Liver (tissue), 3 donors: ENCODE results near the gene AGBL4.

ENCODE experiments used
- ATF3 ChIP-seq: IDR thresholded peaks from 2 replicates; pipeline ENCODE4 v1.6.1; 2016; ENCODE audit warnings: antibody characterized with exemption
- FOXA1 ChIP-seq: IDR thresholded peaks from 2 replicates; pipeline ENCODE4 v1.6.1; 2016; ENCODE audit warnings: antibody characterized with exemption
- GABPA ChIP-seq, 2 donors: IDR thresholded peaks in 1 of 2; conservative IDR thresholded peaks in 1 of 2; 2 replicates each; pipeline ENCODE4 v1.6.1; 2016; ENCODE audit warnings: antibody characterized with exemption in 2 of 2, mild to moderate bottlenecking in 1 of 2, moderate library complexity in 1 of 2
- HNF4G ChIP-seq: IDR thresholded peaks from 2 replicates; pipeline ENCODE4 v1.6.1; 2016; ENCODE audit warnings: antibody characterized with exemption
- JUND ChIP-seq, 2 donors: IDR thresholded peaks; 2 replicates each; pipeline ENCODE4 v1.6.1; 2016; ENCODE audit warnings: antibody characterized with exemption in 2 of 2
- MAX ChIP-seq: IDR thresholded peaks from 2 replicates; pipeline ENCODE4 v1.6.1; 2016; ENCODE audit warnings: antibody characterized with exemption
- RAD21 ChIP-seq, 2 donors: IDR thresholded peaks; 2 replicates each; pipeline ENCODE4 v1.6.1; 2016; ENCODE audit warnings: antibody characterized with exemption in 2 of 2, mild to moderate bottlenecking in 2 of 2
- REST ChIP-seq: IDR thresholded peaks from 2 replicates; pipeline ENCODE4 v1.6.1; 2016; ENCODE audit warnings: antibody characterized with exemption, mild to moderate bottlenecking
- RXRA ChIP-seq, 2 donors: IDR thresholded peaks; 2 replicates each; pipeline ENCODE4 v1.6.1; 2017 to 2018; ENCODE audit warnings: antibody characterized with exemption in 2 of 2, mild to moderate bottlenecking in 1 of 2
- SP1 ChIP-seq: IDR thresholded peaks from 2 replicates; pipeline ENCODE4 v1.6.1; 2018; ENCODE audit warnings: antibody characterized with exemption, mild to moderate bottlenecking
- TAF1 ChIP-seq: conservative IDR thresholded peaks from 2 replicates; pipeline ENCODE4 v1.6.1; 2016; ENCODE audit warnings: antibody characterized with exemption, mild to moderate bottlenecking
- YY1 ChIP-seq: IDR thresholded peaks from 2 replicates; pipeline ENCODE4 v1.6.1; 2016; ENCODE audit warnings: antibody characterized with exemption, mild to moderate bottlenecking
- TF ChIP-seq, protein P1 (sequence below): fragments of 150-350 bp; IDR thresholded peaks from 2 replicates; pipeline ENCODE4 v1.5.1; 2017; ENCODE audit warnings: improper control_type of control experiment, low read depth, low read length; ENCODE audit not compliant: missing input control
- TF ChIP-seq, protein P2 (sequence below): IDR thresholded peaks from 2 replicates; pipeline ENCODE4 v1.6.1; 2016; ENCODE audit warnings: antibody characterized with exemption
- donor health status: healthy.
- donor health status: healthy.

GRCh38 chr1:50047916-50048694 lies 24.4 kb upstream of the AGBL4 start:
- TF ChIP-seq, protein P1, sequence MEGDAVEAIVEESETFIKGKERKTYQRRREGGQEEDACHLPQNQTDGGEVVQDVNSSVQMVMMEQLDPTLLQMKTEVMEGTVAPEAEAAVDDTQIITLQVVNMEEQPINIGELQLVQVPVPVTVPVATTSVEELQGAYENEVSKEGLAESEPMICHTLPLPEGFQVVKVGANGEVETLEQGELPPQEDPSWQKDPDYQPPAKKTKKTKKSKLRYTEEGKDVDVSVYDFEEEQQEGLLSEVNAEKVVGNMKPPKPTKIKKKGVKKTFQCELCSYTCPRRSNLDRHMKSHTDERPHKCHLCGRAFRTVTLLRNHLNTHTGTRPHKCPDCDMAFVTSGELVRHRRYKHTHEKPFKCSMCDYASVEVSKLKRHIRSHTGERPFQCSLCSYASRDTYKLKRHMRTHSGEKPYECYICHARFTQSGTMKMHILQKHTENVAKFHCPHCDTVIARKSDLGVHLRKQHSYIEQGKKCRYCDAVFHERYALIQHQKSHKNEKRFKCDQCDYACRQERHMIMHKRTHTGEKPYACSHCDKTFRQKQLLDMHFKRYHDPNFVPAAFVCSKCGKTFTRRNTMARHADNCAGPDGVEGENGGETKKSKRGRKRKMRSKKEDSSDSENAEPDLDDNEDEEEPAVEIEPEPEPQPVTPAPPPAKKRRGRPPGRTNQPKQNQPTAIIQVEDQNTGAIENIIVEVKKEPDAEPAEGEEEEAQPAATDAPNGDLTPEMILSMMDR, result no peak
- no peak for TF ChIP-seq REST
- no peak for TF ChIP-seq YY1
- TF ChIP-seq, protein P2, sequence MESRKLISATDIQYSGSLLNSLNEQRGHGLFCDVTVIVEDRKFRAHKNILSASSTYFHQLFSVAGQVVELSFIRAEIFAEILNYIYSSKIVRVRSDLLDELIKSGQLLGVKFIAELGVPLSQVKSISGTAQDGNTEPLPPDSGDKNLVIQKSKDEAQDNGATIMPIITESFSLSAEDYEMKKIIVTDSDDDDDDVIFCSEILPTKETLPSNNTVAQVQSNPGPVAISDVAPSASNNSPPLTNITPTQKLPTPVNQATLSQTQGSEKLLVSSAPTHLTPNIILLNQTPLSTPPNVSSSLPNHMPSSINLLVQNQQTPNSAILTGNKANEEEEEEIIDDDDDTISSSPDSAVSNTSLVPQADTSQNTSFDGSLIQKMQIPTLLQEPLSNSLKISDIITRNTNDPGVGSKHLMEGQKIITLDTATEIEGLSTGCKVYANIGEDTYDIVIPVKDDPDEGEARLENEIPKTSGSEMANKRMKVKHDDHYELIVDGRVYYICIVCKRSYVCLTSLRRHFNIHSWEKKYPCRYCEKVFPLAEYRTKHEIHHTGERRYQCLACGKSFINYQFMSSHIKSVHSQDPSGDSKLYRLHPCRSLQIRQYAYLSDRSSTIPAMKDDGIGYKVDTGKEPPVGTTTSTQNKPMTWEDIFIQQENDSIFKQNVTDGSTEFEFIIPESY, result no peak
- TF ChIP-seq SP1, result no peak
- no peak for TF ChIP-seq RAD21 (IDR thresholded peaks at IDR 0.05)
- TF ChIP-seq FOXA1, result no peak
- no peak for TF ChIP-seq GABPA (IDR thresholded peaks at IDR 0.05 in 1 of 2, conservative IDR thresholded peaks at IDR 0.05 in 1 of 2)
- no peak for TF ChIP-seq MAX
- TF ChIP-seq RXRA (IDR thresholded peaks at IDR 0.05), result no peak
- no peak for TF ChIP-seq TAF1
- no peak for TF ChIP-seq ATF3
- TF ChIP-seq JUND (IDR thresholded peaks at IDR 0.05), result no peak
- TF ChIP-seq HNF4G, result no peak
